ENCODE results near the gene LTA. TPM values are rescaled to one million over a fixed set of nuclear protein-coding genes. Genes with fewer than 3 reads are reported as not detected.
A peak's percentile ranks its signal among the peaks of the same experiment; 100 is the strongest.

LTA gene
- total and polyA plus RNA-seq, 2 donors (not counting 1 experiment from before 2014, with no cell fraction given) = 8.6 to 8.8 TPM

DNA sequence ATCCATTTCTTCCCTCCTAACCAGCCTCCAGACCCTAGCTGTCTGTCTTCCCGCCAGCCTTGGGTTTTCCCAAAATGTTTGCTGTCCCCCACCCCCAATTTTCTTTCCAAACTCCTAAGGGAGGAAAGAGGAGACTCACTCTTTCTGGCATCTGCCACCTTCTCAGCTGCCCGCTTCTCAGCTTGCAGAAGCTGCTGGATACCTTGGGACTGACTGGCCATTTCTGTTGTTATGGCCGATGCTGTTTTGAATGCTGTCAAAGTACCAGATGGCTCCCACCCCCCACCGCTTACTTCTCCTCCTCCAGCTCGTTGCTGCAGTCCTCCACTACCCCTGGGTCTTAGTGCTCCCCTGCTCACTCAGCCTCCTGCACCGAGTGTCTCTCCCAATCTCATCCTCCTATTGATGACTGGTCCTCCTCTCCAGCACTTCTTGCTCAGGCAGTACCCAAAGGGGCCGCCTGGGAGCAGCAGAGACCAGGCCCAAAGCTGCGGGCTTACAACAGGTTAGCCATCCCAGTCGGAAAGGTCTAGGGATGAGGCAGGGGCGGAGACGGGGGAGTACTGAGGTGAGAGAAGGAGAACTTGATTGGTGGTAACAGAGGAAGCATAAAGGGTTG is 25.6 kb upstream of the LTA start, which contains the start of gene ATP6V1G2:
Gene ATP6V1G2 (minus strand): TSS at position 270 of the 619 bp plus-strand sequence. CDS start 49 bp downstream, at position 221.
- Histone ChIP-seq H3K4me3 (ENCODE audit: control extremely low read depth in 1 of 5, extremely low read depth in 1 of 5, insufficient read depth in 1 of 5, low read depth in 2 of 5, low read length in 4 of 5) (peak within 1 kb of the TSS; percentile 40 to 69 (median 56)), H3K9ac (ENCODE audit: low read length) (peak within 1 kb of the TSS; percentile 70), H3K4me2 (replicated peaks; ENCODE audit: low read depth, low read length, poor library complexity, severe bottlenecking) (peak within 1 kb of the TSS; percentile 88), H3K36me3 (replicated peaks in 1 of 2; ENCODE audit: control extremely low read depth in 1 of 2, control insufficient read depth in 1 of 2, extremely low read depth in 1 of 2, insufficient read depth in 2 of 2, low read length in 1 of 2) (peaks cover 0 to 3% of the 10 kb centered on the region in 2 experiments), H4K20me1 (ENCODE audit: control insufficient read depth, insufficient read depth, low read length, poor library complexity, severe bottlenecking) (no peaks in the 10 kb centered on the region), H3K4me1 (ENCODE audit: control insufficient read depth in 2 of 2, insufficient read depth in 2 of 2, low read length in 2 of 2) (peaks cover 26 to 46% of the 10 kb centered on the region in 2 donors), H3K27me3 (replicated peaks in 1 of 4; ENCODE audit: control extremely low read depth in 1 of 4, control insufficient read depth in 3 of 4, insufficient read depth in 4 of 4, low read length in 3 of 4) (no peaks in the 10 kb centered on the region), H3K27ac (ENCODE audit: low read length in 2 of 2) (peak within 1 kb of the TSS; percentile 80 to 83), H3K79me2 (ENCODE audit: control insufficient read depth, insufficient read depth, low read length) (peaks cover 32% of the 10 kb centered on the region), H2AFZ (ENCODE audit: insufficient read depth, low read depth, low read length, poor library complexity, severe bottlenecking) (peak within 1 kb of the TSS; percentile 61), H3K9me3 (ENCODE audit: control extremely low read depth in 1 of 3, control insufficient read depth in 2 of 3, insufficient read depth in 1 of 3, low read length in 2 of 3) (peaks cover 0 to 3% (median 0%) of the 10 kb centered on the region in 3 donors)
- peak; percentile 87 for DNase-seq
- POLR2A ChIA-PET = interaction anchor here (0.6 to 42.6 kb wide), 5 partner anchors 14 to 312 kb away, joined by 3 to 1450 read pairs (median 5); partner anchors contain the start of genes LST1, LTA, LTB and NCR3
- TF ChIP-seq, protein P1, sequence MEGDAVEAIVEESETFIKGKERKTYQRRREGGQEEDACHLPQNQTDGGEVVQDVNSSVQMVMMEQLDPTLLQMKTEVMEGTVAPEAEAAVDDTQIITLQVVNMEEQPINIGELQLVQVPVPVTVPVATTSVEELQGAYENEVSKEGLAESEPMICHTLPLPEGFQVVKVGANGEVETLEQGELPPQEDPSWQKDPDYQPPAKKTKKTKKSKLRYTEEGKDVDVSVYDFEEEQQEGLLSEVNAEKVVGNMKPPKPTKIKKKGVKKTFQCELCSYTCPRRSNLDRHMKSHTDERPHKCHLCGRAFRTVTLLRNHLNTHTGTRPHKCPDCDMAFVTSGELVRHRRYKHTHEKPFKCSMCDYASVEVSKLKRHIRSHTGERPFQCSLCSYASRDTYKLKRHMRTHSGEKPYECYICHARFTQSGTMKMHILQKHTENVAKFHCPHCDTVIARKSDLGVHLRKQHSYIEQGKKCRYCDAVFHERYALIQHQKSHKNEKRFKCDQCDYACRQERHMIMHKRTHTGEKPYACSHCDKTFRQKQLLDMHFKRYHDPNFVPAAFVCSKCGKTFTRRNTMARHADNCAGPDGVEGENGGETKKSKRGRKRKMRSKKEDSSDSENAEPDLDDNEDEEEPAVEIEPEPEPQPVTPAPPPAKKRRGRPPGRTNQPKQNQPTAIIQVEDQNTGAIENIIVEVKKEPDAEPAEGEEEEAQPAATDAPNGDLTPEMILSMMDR (IDR thresholded peaks at IDR 0.05) = peak; percentile 98
- TF ChIP-seq EZH2 (IDR thresholded peaks at IDR 0.05; ENCODE audit: borderline replicate concordance, insufficient read depth, low read depth, low read length, poor library complexity, severe bottlenecking) = no peak
- Mint-ChIP-seq H3K4me1 (peaks cover 44% of the 10 kb centered on the region), H3K4me3 (peak within 1 kb of the TSS; percentile 87), H3K27ac (peak within 1 kb of the TSS; percentile 88), H3K9me3 (ENCODE audit: insufficient read depth) (no peaks in the 10 kb centered on the region), H3K27me3 (no peaks in the 10 kb centered on the region)
- intact Hi-C loops (cut with micrococcal nuclease) = loop anchor here (2.0 kb wide), 3 partner anchors 14 to 608 kb away; partner anchors contain the start of genes EHMT2 and PPT2
- CTCF ChIA-PET = interaction anchor here (0.7 to 29.4 kb wide), 12 partner anchors 17 to 406 kb away, joined by 3 to 2241 read pairs (median 4); partner anchors contain the start of genes C6orf47, GPANK1, LST1 and LTB
- peak; percentile 61 for ATAC-seq (ENCODE audit: low read depth)
- 10% methylated on average over 10 of the region's 11 CpGs for WGBS (ENCODE audit: insufficient coverage)

Measured in B cell (primary cell).